Measurements from ENCODE around the gene B3GALT6. TPM values are rescaled to one million over a fixed set of nuclear protein-coding genes. Genes with fewer than 3 reads are reported as not detected.

B3GALT6 gene
- total RNA-seq, 6 experiments from 2014 or later, result 24.5 to 35.7 (median 25.8) TPM

- Mint-ChIP-seq H3K9me3 (peaks cover 20% of the 10 kb centered on the region), H3K4me3 (no peak overlapping the region), H3K36me3 (ENCODE audit: low read depth) (peaks cover 14% of the 10 kb centered on the region; the same call in 1 of the 2 replicates), H3K4me1 (ENCODE audit: low read depth) (no peaks in the 10 kb centered on the region), H3K27ac (no peak overlapping the region), H3K27me3 (ENCODE audit: insufficient read depth) (peaks cover 9% of the 10 kb centered on the region)
- no peak for DNase-seq
- TF ChIP-seq CTCF (IDR thresholded peaks at IDR 0.05), result no peak
Measured at GRCh38 chr1:1196431-1197187, 35.4 kb upstream of the B3GALT6 start.

- Mint-ChIP-seq H3K27me3 (ENCODE audit: insufficient read depth) (peaks cover 9% of the 10 kb centered on the region), H3K9me3 (peaks cover 15% of the 10 kb centered on the region), H3K4me1 (ENCODE audit: low read depth) (no peaks in the 10 kb centered on the region), H3K27ac (no peak overlapping the region), H3K4me3 (no peak overlapping the region), H3K36me3 (ENCODE audit: low read depth) (peaks cover 14% of the 10 kb centered on the region; the same call in 1 of the 2 replicates)
- no peak for DNase-seq
- TF ChIP-seq CTCF (IDR thresholded peaks at IDR 0.05), result no peak
Measured at GRCh38 chr1:1197188-1197500, 34.9 kb upstream of the B3GALT6 start.

GRCh38 chr1:1197551-1198422, 34.2 kb upstream of the B3GALT6 start:
- H3K27me3 Mint-ChIP-seq (ENCODE audit: insufficient read depth), result peaks cover 8% of the 10 kb centered on the region
- H3K36me3 Mint-ChIP-seq (ENCODE audit: low read depth), result peaks cover 14% of the 10 kb centered on the region; the same call in 1 of the 2 replicates
- DNase-seq, result no peak
- H3K27ac Mint-ChIP-seq, result no peak overlapping the region
- H3K4me3 Mint-ChIP-seq, result no peak overlapping the region
- no peaks in the 10 kb centered on the region for H3K4me1 Mint-ChIP-seq (ENCODE audit: low read depth)
- peaks cover 14% of the 10 kb centered on the region for H3K9me3 Mint-ChIP-seq
- TF ChIP-seq CTCF (IDR thresholded peaks at IDR 0.05), result no peak

- Mint-ChIP-seq H3K36me3 (ENCODE audit: low read depth) (peaks cover 14% of the 10 kb centered on the region; the same call in 1 of the 2 replicates), H3K27ac (no peak overlapping the region), H3K4me1 (ENCODE audit: low read depth) (no peaks in the 10 kb centered on the region), H3K27me3 (ENCODE audit: insufficient read depth) (peaks cover 5% of the 10 kb centered on the region), H3K4me3 (no peak overlapping the region), H3K9me3 (peaks cover 14% of the 10 kb centered on the region)
- no peak for TF ChIP-seq CTCF (IDR thresholded peaks at IDR 0.05)
- DNase-seq, result no peak
Measured at GRCh38 chr1:1198423-1199140, 33.5 kb upstream of the B3GALT6 start.

GRCh38 chr1:1199141-1199960, 32.7 kb upstream of the B3GALT6 start:
- no peak for DNase-seq
- no peaks in the 10 kb centered on the region for H3K4me1 Mint-ChIP-seq (ENCODE audit: low read depth)
- H3K36me3 Mint-ChIP-seq (ENCODE audit: low read depth), result peaks cover 11% of the 10 kb centered on the region; the same call in 1 of the 2 replicates
- peaks cover 5% of the 10 kb centered on the region for H3K27me3 Mint-ChIP-seq (ENCODE audit: insufficient read depth)
- H3K9me3 Mint-ChIP-seq, result peaks cover 11% of the 10 kb centered on the region
- no peak for TF ChIP-seq CTCF (IDR thresholded peaks at IDR 0.05)
- no peak overlapping the region for H3K27ac Mint-ChIP-seq
- H3K4me3 Mint-ChIP-seq, result no peak overlapping the region

All from HFFc6 (cell line).